Osteoblast (primary cell): ENCODE results near the gene MCCD1. TPM values are rescaled to one million over a fixed set of nuclear protein-coding genes. Genes with fewer than 3 reads are reported as not detected.
A peak's percentile ranks its signal among the peaks of the same experiment; 100 is the strongest.
"Not testable (repeated sequence)": the region's sequence is repeated elsewhere in the genome, so short reads cannot be mapped to it uniquely, and the experiment has no call there.

Experiments
- DNase-seq: peaks from one replicate; pipeline ENCODE4 v3.0.0; 2011; ENCODE audit warnings: low spot score, mixed read lengths; ENCODE audit not compliant: insufficient read length; ENCODE audit errors: missing footprints
- H2AFZ ChIP-seq: 2 replicates; pipeline ENCODE4 v1.6.0; 2011; ENCODE audit warnings: mild to moderate bottlenecking, low read length
- H3K27ac ChIP-seq: 2 replicates; pipeline ENCODE4 v1.5.1; 2011; ENCODE audit warnings: mild to moderate bottlenecking, low read depth, low read length, moderate library complexity
- H3K27me3 ChIP-seq: 2 replicates; pipeline ENCODE4 v1.6.0; 2012; ENCODE audit warnings: mild to moderate bottlenecking, control low read depth, inconsistent platforms, low read length, moderate library complexity; ENCODE audit not compliant: insufficient read depth
- H3K36me3 ChIP-seq: 2 replicates; pipeline ENCODE4 v1.5.1; 2011; ENCODE audit warnings: mild to moderate bottlenecking, low read length, control low read depth, moderate library complexity; ENCODE audit not compliant: insufficient read depth
- H3K4me1 ChIP-seq: 2 replicates; pipeline ENCODE4 v1.5.1; 2011; ENCODE audit warnings: mild to moderate bottlenecking, low read length, control low read depth, moderate library complexity; ENCODE audit not compliant: insufficient read depth
- H3K4me2 ChIP-seq: 2 replicates; pipeline ENCODE4 v1.6.0; 2011; ENCODE audit warnings: mild to moderate bottlenecking, low read length; ENCODE audit not compliant: insufficient read depth
- H3K4me3 ChIP-seq: fragments of 200-600 bp; sonication (generic); 3 replicates; pipeline ENCODE4 v1.5.1; 2012; ENCODE audit warnings: mild to moderate bottlenecking, low read length, inconsistent platforms; ENCODE audit not compliant: insufficient read depth
- H3K79me2 ChIP-seq: 2 replicates; pipeline ENCODE4 v1.6.0; 2012; ENCODE audit warnings: mild to moderate bottlenecking, low read length, control low read depth, inconsistent platforms; ENCODE audit not compliant: insufficient read depth
- H3K9me3 ChIP-seq: 2 replicates; pipeline ENCODE4 v1.5.1; 2011; ENCODE audit warnings: low read depth, low read length, control low read depth
- H4K20me1 ChIP-seq: 2 replicates; pipeline ENCODE4 v1.6.0; 2012; ENCODE audit warnings: mild to moderate bottlenecking, low read length, control low read depth; ENCODE audit not compliant: insufficient read depth
- total RNA-seq: library from RNA; depleted of rRNA; stranded (reverse); fragments of >200 nt; gene quantifications from 2 replicates; pipeline ENCODE4 v1.2.3, GENCODE V29; 2012
- TF ChIP-seq, protein P1 (sequence below): IDR thresholded peaks from 2 replicates; pipeline ENCODE4 v1.5.1; 2011; ENCODE audit warnings: mild to moderate bottlenecking, low read depth, low read length, moderate library complexity; ENCODE audit errors: extremely low read depth

MCCD1 gene
- total RNA-seq, 1 donor: not detected

GRCh38 chr6:31502586-31502985, 26.2 kb upstream of the MCCD1 start:
- Histone ChIP-seq H3K4me2 (no peak overlapping the region), H3K9me3 (no peaks in the 10 kb centered on the region), H3K27ac (no peak overlapping the region), H2AFZ (no peak overlapping the region), H3K27me3 (no peaks in the 10 kb centered on the region), H4K20me1 (peaks cover 8% of the 10 kb centered on the region), H3K4me1 (no peaks in the 10 kb centered on the region), H3K36me3 (peaks cover 14% of the 10 kb centered on the region), H3K4me3 (no peak overlapping the region), H3K79me2 (peaks cover 68% of the 10 kb centered on the region)
- TF ChIP-seq, protein P1, sequence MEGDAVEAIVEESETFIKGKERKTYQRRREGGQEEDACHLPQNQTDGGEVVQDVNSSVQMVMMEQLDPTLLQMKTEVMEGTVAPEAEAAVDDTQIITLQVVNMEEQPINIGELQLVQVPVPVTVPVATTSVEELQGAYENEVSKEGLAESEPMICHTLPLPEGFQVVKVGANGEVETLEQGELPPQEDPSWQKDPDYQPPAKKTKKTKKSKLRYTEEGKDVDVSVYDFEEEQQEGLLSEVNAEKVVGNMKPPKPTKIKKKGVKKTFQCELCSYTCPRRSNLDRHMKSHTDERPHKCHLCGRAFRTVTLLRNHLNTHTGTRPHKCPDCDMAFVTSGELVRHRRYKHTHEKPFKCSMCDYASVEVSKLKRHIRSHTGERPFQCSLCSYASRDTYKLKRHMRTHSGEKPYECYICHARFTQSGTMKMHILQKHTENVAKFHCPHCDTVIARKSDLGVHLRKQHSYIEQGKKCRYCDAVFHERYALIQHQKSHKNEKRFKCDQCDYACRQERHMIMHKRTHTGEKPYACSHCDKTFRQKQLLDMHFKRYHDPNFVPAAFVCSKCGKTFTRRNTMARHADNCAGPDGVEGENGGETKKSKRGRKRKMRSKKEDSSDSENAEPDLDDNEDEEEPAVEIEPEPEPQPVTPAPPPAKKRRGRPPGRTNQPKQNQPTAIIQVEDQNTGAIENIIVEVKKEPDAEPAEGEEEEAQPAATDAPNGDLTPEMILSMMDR: no peak
- no peak for DNase-seq

- Histone ChIP-seq H3K4me1 (peaks cover 11% of the 10 kb centered on the region), H3K36me3 (peaks cover 29% of the 10 kb centered on the region), H3K79me2 (peaks cover 16% of the 10 kb centered on the region)
- not testable (repeated sequence) for H3K27ac ChIP-seq, H3K4me3 ChIP-seq, H3K9me3 ChIP-seq, H3K27me3 ChIP-seq, DNase-seq, H3K4me2 ChIP-seq, H4K20me1 ChIP-seq, H2AFZ ChIP-seq
Observed at GRCh38 chr6:31509036-31509435, 19.7 kb upstream of the MCCD1 start.

- H3K36me3 ChIP-seq: peaks cover 29% of the 10 kb centered on the region
- H3K79me2 ChIP-seq: peaks cover 8% of the 10 kb centered on the region
- H4K20me1 ChIP-seq: no peaks in the 10 kb centered on the region
- no peaks in the 10 kb centered on the region for H3K9me3 ChIP-seq
- no peak overlapping the region for H2AFZ ChIP-seq
- H3K4me2 ChIP-seq: no peak overlapping the region
- no peak overlapping the region for H3K4me3 ChIP-seq
- H3K4me1 ChIP-seq: peaks cover 11% of the 10 kb centered on the region
- no peak for DNase-seq
- TF ChIP-seq, protein P1: no peak
- no peaks in the 10 kb centered on the region for H3K27me3 ChIP-seq
- no peak overlapping the region for H3K27ac ChIP-seq
Observed at GRCh38 chr6:31510007-31510406, 18.8 kb upstream of the MCCD1 start.

- H3K4me1 ChIP-seq: peaks cover 15% of the 10 kb centered on the region
- H2AFZ ChIP-seq: no peak overlapping the region
- H3K79me2 ChIP-seq: no peaks in the 10 kb centered on the region
- peaks cover 14% of the 10 kb centered on the region for H3K36me3 ChIP-seq
- H4K20me1 ChIP-seq: no peaks in the 10 kb centered on the region
- DNase-seq: peak; percentile 86
- H3K27me3 ChIP-seq: no peaks in the 10 kb centered on the region
- H3K4me2 ChIP-seq: peak overlapping the region; percentile 38
- no peaks in the 10 kb centered on the region for H3K9me3 ChIP-seq
- no peak overlapping the region for H3K4me3 ChIP-seq
- TF ChIP-seq, protein P1: no peak
- H3K27ac ChIP-seq: no peak overlapping the region
Observed at GRCh38 chr6:31513456-31514165, 15.2 kb upstream of the MCCD1 start.
